NCI-H1105 treated with DMSO at 0.1 percent for 48 hours (cell line): ENCODE data around the gene TGIF2LX.
"Not testable (repeated sequence)": the region's sequence is repeated elsewhere in the genome, so short reads cannot be mapped to it uniquely, and the experiment has no call there.

Experiments used
- DNase-seq: peaks from one replicate; lab custom pipeline; 2025; lab: John Stamatoyannopoulos, UW

Gene TGIF2LX

GRCh38 chrX:89921665-89922064 is at the start of gene TGIF2LX:
TSS of gene TGIF2LX (plus strand) at chrX:89921908. CDS start at chrX:89922086, 178 bp downstream.
- peak; percentile 50 for DNase-seq

- peak; percentile 7 for DNase-seq
Measured at GRCh38 chrX:89922338-89922934, 728 bp downstream of the TGIF2LX start.

- not testable (repeated sequence) for DNase-seq
Measured at GRCh38 chrX:89943077-89943476, 21.4 kb downstream of the TGIF2LX start.

GRCh38 chrX:89965588-89965987 is 43.9 kb downstream of the TGIF2LX start:
- DNase-seq: not testable (repeated sequence)
